Hepatocyte (in vitro differentiated cells): Measurements from ENCODE around the gene TRIM60. TPM values are rescaled to one million over a fixed set of nuclear protein-coding genes. Genes with fewer than 3 reads are reported as not detected.

Source experiments
- DNase-seq: peaks from one replicate; pipeline ENCODE4 v3.0.0-alpha.2; 2016; ENCODE audit warnings: low spot score
- H2AFZ ChIP-seq: fragments of 200-600 bp; sonication (generic); 2 replicates; pipeline ENCODE4 v1.6.0; 2016; ENCODE audit warnings: antibody characterized with exemption, mild to moderate bottlenecking
- H3K27ac ChIP-seq: fragments of 200-600 bp; sonication (generic); 2 replicates; pipeline ENCODE4 v1.5.1; 2016; ENCODE audit warnings: mild to moderate bottlenecking
- H3K27me3 ChIP-seq: fragments of 200-600 bp; sonication (generic); 2 replicates; pipeline ENCODE4 v1.6.1; 2016
- H3K36me3 ChIP-seq: fragments of 200-600 bp; sonication (generic); replicated peaks from 2 replicates; pipeline ENCODE4 v1.5.1; 2016; ENCODE audit warnings: low read depth; ENCODE audit not compliant: insufficient read depth
- H3K4me1 ChIP-seq: fragments of 200-600 bp; sonication (generic); 2 replicates; pipeline ENCODE4 v1.5.1; 2016; ENCODE audit warnings: mild to moderate bottlenecking, moderate library complexity; ENCODE audit not compliant: insufficient read depth
- H3K4me2 ChIP-seq: fragments of 200-600 bp; sonication (generic); 2 replicates; pipeline ENCODE4 v1.6.0; 2016
- H3K4me3 ChIP-seq: fragments of 200-600 bp; sonication (generic); 2 replicates; pipeline ENCODE4 v1.5.1; 2016; ENCODE audit warnings: mild to moderate bottlenecking
- H3K79me2 ChIP-seq: fragments of 200-600 bp; sonication (generic); 2 replicates; pipeline ENCODE4 v1.6.0; 2017; ENCODE audit warnings: mild to moderate bottlenecking
- H3K9me2 ChIP-seq: fragments of 200-600 bp; sonication (generic); replicated peaks from 2 replicates; pipeline ENCODE4 v1.6.0; 2017; ENCODE audit warnings: mild to moderate bottlenecking; ENCODE audit not compliant: insufficient read depth
- H3K9me3 ChIP-seq: fragments of 200-600 bp; sonication (generic); 2 replicates; pipeline ENCODE4 v1.5.1; 2016; ENCODE audit warnings: low read depth, mild to moderate bottlenecking
- H4K20me1 ChIP-seq: fragments of 200-600 bp; sonication (generic); 2 replicates; pipeline ENCODE4 v1.6.0; 2016; ENCODE audit warnings: mild to moderate bottlenecking; ENCODE audit not compliant: insufficient read depth, poor library complexity, severe bottlenecking
- EZH2 ChIP-seq: fragments of 200-600 bp; sonication (generic); IDR thresholded peaks from 2 replicates; pipeline ENCODE4 v1.6.1; 2016; ENCODE audit warnings: antibody characterized with exemption, mild to moderate bottlenecking, borderline replicate concordance
- EZH2phosphoT487 ChIP-seq: fragments of 200-600 bp; sonication (generic); IDR thresholded peaks from one replicate; pipeline ENCODE4 v1.6.1; 2018; ENCODE audit warnings: antibody characterized with exemption, mild to moderate bottlenecking, low read depth, moderate library complexity; ENCODE audit not compliant: unreplicated experiment, severe bottlenecking
- WGBS: methylation state at CpG from one replicate; pipeline ENCODE4 v1.1.6; 2016; ENCODE audit warnings: low lambda C conversion rate; ENCODE audit errors: missing lambda C conversion rate; 5-methylcytosine and 5-hydroxymethylcytosine counted together
- polyA plus RNA-seq: library from polyadenylated mRNA; unstranded; fragments of >200 nt; fragmentation: Nextera tagmentation; extraction: Ambion mirVana; gene quantifications from 2 replicates; pipeline ENCODE4 v1.2.1, GENCODE V29; 2016
- total RNA-seq: library from RNA; depleted of rRNA; stranded (reverse); fragments of >200 nt; gene quantifications from 2 replicates; pipeline ENCODE4 v1.2.3, GENCODE V29; 2014
- TF ChIP-seq, protein P1 (sequence below): fragments of 200-600 bp; sonication (generic); IDR thresholded peaks from 2 replicates; pipeline ENCODE4 v1.5.1; 2016; ENCODE audit warnings: antibody characterized with exemption, mild to moderate bottlenecking; ENCODE audit not compliant: poor library complexity

Gene TRIM60
- total and polyA plus RNA-seq, 2 experiments from 2014 or later: not detected

DNA sequence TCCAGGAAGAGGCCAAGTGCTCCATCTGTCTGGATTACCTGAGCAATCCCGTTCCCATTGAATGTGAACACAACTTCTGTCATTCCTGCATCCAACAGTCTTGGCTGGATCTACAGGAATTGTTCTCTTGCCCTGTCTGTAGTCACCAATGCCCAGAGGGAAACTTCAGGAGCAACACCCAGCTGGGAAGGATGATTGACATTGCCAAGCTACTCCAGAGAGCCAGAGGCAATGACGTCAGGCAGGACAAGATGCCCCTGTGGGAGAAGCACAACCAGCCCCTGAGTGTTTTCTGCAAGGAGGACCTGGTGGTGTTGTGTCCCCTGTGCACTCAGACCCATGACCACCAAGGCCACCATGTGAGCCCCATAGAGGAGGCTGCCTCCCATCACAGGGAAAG lies 21.3 kb upstream of the TRIM60 start:
- Histone ChIP-seq H3K4me3 (no peak overlapping the region), H4K20me1 (no peaks in the 10 kb centered on the region), H3K27me3 (no peaks in the 10 kb centered on the region), H3K27ac (no peak overlapping the region), H3K9me3 (no peaks in the 10 kb centered on the region), H3K36me3 (no peaks in the 10 kb centered on the region), H3K4me2 (no peak overlapping the region), H3K4me1 (no peaks in the 10 kb centered on the region), H3K79me2 (no peaks in the 10 kb centered on the region), H3K9me2 (no peaks in the 10 kb centered on the region), H2AFZ (no peak overlapping the region)
- 96% methylated on average over 2 of the region's 2 CpGs for WGBS
- no peak for DNase-seq
- TF ChIP-seq, protein P1, sequence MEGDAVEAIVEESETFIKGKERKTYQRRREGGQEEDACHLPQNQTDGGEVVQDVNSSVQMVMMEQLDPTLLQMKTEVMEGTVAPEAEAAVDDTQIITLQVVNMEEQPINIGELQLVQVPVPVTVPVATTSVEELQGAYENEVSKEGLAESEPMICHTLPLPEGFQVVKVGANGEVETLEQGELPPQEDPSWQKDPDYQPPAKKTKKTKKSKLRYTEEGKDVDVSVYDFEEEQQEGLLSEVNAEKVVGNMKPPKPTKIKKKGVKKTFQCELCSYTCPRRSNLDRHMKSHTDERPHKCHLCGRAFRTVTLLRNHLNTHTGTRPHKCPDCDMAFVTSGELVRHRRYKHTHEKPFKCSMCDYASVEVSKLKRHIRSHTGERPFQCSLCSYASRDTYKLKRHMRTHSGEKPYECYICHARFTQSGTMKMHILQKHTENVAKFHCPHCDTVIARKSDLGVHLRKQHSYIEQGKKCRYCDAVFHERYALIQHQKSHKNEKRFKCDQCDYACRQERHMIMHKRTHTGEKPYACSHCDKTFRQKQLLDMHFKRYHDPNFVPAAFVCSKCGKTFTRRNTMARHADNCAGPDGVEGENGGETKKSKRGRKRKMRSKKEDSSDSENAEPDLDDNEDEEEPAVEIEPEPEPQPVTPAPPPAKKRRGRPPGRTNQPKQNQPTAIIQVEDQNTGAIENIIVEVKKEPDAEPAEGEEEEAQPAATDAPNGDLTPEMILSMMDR: no peak
- no peak for TF ChIP-seq EZH2
- no peak for TF ChIP-seq EZH2phosphoT487

DNA sequence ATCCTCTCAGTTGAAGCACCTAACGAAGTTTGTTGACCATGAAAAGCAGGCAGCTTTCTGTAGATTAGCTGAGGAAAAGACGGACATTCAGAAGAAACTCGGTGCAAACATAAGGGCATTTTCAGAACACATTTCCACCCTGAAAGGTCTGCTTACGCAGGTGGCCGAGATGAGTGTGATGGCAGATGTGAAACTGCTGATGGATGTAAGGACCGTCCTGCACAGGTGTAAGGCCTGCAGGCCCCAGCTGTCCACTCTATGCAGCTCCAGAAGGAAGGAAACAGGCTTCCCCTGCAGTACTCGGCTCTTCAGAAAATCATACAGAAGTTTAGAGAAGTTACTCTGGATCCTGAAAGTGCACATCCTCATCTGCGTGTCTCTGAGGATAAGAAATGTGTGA lies 20.8 kb upstream of the TRIM60 start:
- Histone ChIP-seq H3K27ac (no peak overlapping the region), H3K27me3 (no peaks in the 10 kb centered on the region), H3K9me2 (no peaks in the 10 kb centered on the region), H4K20me1 (no peaks in the 10 kb centered on the region), H3K36me3 (no peaks in the 10 kb centered on the region), H2AFZ (no peak overlapping the region), H3K4me3 (no peak overlapping the region), H3K4me1 (no peaks in the 10 kb centered on the region), H3K4me2 (no peak overlapping the region), H3K9me3 (no peaks in the 10 kb centered on the region), H3K79me2 (no peaks in the 10 kb centered on the region)
- TF ChIP-seq EZH2 (no peak), EZH2phosphoT487 (no peak)
- TF ChIP-seq, protein P1: no peak
- no peak for DNase-seq
- WGBS: 91% methylated on average over 8 of the region's 8 CpGs

GRCh38 chr4:165011403-165011802 lies 20.4 kb upstream of the TRIM60 start:
- Histone ChIP-seq H3K4me1 (no peaks in the 10 kb centered on the region), H3K9me3 (no peaks in the 10 kb centered on the region), H3K36me3 (no peaks in the 10 kb centered on the region), H3K27ac (no peak overlapping the region), H4K20me1 (no peaks in the 10 kb centered on the region), H2AFZ (no peak overlapping the region), H3K4me2 (no peak overlapping the region), H3K79me2 (no peaks in the 10 kb centered on the region), H3K4me3 (no peak overlapping the region), H3K27me3 (no peaks in the 10 kb centered on the region), H3K9me2 (no peaks in the 10 kb centered on the region)
- TF ChIP-seq EZH2 (no peak), EZH2phosphoT487 (no peak)
- TF ChIP-seq, protein P1: no peak
- WGBS: 88% methylated on average over 5 of the region's 5 CpGs
- DNase-seq: no peak

- H4K20me1 ChIP-seq: no peaks in the 10 kb centered on the region
These were observed 18.1 kb upstream of the TRIM60 start for GRCh38 chr4:165013691-165014090.

More at GRCh38 chr4:165013691-165014090, 18.1 kb upstream of the TRIM60 start:
- no peaks in the 10 kb centered on the region for H3K27me3 ChIP-seq
- H3K79me2 ChIP-seq: no peaks in the 10 kb centered on the region
- TF ChIP-seq, protein P1: no peak
- TF ChIP-seq EZH2 (no peak), EZH2phosphoT487 (no peak)
- H2AFZ ChIP-seq: no peak overlapping the region
- H3K9me3 ChIP-seq: no peaks in the 10 kb centered on the region
- DNase-seq: no peak
- no peak overlapping the region for H3K4me2 ChIP-seq
- no peaks in the 10 kb centered on the region for H3K36me3 ChIP-seq
- H3K27ac ChIP-seq: no peak overlapping the region
- H3K4me3 ChIP-seq: no peak overlapping the region
- no peaks in the 10 kb centered on the region for H3K4me1 ChIP-seq
- H3K9me2 ChIP-seq: no peaks in the 10 kb centered on the region
